ENCODE data around the gene RBM20.

DNA sequence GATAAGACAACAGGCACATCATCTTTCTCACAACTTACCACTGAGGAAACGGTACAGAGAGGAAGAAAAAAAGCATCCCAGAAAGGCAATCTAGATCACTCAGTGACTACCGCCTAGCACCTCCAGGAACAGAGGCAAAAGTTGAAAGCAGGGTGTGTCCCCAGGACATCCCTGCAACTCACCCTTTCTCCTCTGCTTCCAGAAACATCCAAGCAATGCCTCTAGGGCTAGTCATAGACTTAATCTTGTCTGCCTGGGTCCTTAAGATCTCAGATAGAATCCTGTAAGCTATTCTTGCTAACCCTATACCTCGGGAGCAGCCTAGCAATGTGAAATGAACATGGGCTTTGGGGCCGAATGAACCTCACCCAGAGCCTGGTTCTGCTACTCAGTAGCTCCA lies 208.8 kb downstream of the RBM20 start:
- TF ChIP-seq CTCF (IDR thresholded peaks at IDR 0.05) (no peak), EP300 (IDR thresholded peaks at IDR 0.05) (no peak), POLR2A (IDR thresholded peaks at IDR 0.05) (no peak)

All from suprapubic skin (tissue), 3 donors.